ENCODE results near the gene MBD3L5. TPM values are rescaled to one million over a fixed set of nuclear protein-coding genes. Genes with fewer than 3 reads are reported as not detected.
"Not testable (repeated sequence)": the region's sequence is repeated elsewhere in the genome, so short reads cannot be mapped to it uniquely, and the experiment has no call there.

Gene MBD3L5
- total and polyA plus RNA-seq, 2 experiments from 2014 or later = not detected

DNA sequence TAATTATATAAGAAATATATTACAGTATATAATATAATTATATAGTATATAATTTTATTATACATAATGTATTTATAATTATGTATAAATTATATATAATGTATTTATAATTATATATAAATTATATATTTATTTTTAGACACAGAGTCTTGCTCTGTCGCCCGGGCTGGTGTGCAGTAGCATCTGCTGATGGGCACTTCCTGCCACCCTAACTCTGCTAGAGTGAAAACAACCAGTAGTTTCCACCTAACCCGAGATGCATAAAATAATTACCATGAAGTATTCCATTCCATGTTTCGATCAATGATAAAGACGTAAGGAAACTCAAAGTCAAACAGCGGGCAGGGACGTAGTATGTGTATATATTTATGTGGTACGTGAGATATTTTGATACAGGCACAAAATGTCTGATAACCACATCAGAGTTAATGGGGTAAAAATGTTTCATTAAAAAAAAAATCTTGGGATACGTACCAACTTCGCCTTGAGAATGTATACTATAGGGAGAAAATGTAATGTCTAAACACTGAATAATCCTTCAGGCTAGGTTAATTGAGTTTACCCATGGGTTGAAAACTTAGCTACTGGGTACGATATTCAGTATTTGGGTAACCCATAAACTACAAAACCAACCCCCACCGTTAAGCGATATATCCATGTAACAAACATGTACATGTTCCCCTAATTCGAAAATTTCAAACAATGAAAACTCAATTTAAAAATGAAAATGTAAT is 24.4 kb downstream of the MBD3L5 start:
- H3K4me1 ChIP-seq (ENCODE audit: insufficient read depth); H3K36me3 ChIP-seq (replicated peaks; ENCODE audit: insufficient read depth, low read depth); H3K9me2 ChIP-seq (replicated peaks; ENCODE audit: insufficient read depth); H3K9me3 ChIP-seq (ENCODE audit: low read depth); H3K4me2 ChIP-seq; H4K20me1 ChIP-seq (ENCODE audit: insufficient read depth, poor library complexity, severe bottlenecking); H3K27me3 ChIP-seq; H3K27ac ChIP-seq; H3K4me3 ChIP-seq; H2AFZ ChIP-seq; H3K79me2 ChIP-seq; DNase-seq (ENCODE audit: low spot score): not testable (repeated sequence)
- WGBS (ENCODE audit: low lambda C conversion rate, missing lambda C conversion rate) = 91% methylated on average over 13 of the region's 14 CpGs

- H3K36me3 ChIP-seq (replicated peaks; ENCODE audit: insufficient read depth, low read depth); H3K9me2 ChIP-seq (replicated peaks; ENCODE audit: insufficient read depth); H4K20me1 ChIP-seq (ENCODE audit: insufficient read depth, poor library complexity, severe bottlenecking); H3K27me3 ChIP-seq; H3K9me3 ChIP-seq (ENCODE audit: low read depth); H3K4me2 ChIP-seq; DNase-seq (ENCODE audit: low spot score); H3K27ac ChIP-seq; H2AFZ ChIP-seq; H3K4me1 ChIP-seq (ENCODE audit: insufficient read depth); H3K4me3 ChIP-seq; H3K79me2 ChIP-seq: not testable (repeated sequence)
- 87% methylated on average over 14 of the region's 14 CpGs for WGBS (ENCODE audit: low lambda C conversion rate, missing lambda C conversion rate)
Measured at GRCh38 chr19:7055679-7056078, 25.3 kb downstream of the MBD3L5 start.

- not testable (repeated sequence) for H3K4me2 ChIP-seq; H3K9me3 ChIP-seq (ENCODE audit: low read depth); H3K36me3 ChIP-seq (replicated peaks; ENCODE audit: insufficient read depth, low read depth); H3K9me2 ChIP-seq (replicated peaks; ENCODE audit: insufficient read depth); H3K4me1 ChIP-seq (ENCODE audit: insufficient read depth); H4K20me1 ChIP-seq (ENCODE audit: insufficient read depth, poor library complexity, severe bottlenecking); H3K27me3 ChIP-seq; DNase-seq (ENCODE audit: low spot score); H3K27ac ChIP-seq; H2AFZ ChIP-seq; H3K4me3 ChIP-seq; H3K79me2 ChIP-seq
- WGBS (ENCODE audit: low lambda C conversion rate, missing lambda C conversion rate) = 75% methylated on average over 6 of the region's 16 CpGs
Measured at GRCh38 chr19:7056371-7056770, 26.0 kb downstream of the MBD3L5 start.

GRCh38 chr19:7058576-7058975 is 28.2 kb downstream of the MBD3L5 start, which contains the start of gene MBD3L3:
TSS of gene MBD3L3 (minus strand) at chr19:7058676. CDS start at chr19:7058605, 71 bp downstream.
- not testable (repeated sequence) for H3K27ac ChIP-seq; DNase-seq (ENCODE audit: low spot score); H3K4me3 ChIP-seq; H4K20me1 ChIP-seq (ENCODE audit: insufficient read depth, poor library complexity, severe bottlenecking); H3K4me1 ChIP-seq (ENCODE audit: insufficient read depth); H3K36me3 ChIP-seq (replicated peaks; ENCODE audit: insufficient read depth, low read depth); H2AFZ ChIP-seq; H3K9me2 ChIP-seq (replicated peaks; ENCODE audit: insufficient read depth); H3K9me3 ChIP-seq (ENCODE audit: low read depth); H3K79me2 ChIP-seq; H3K4me2 ChIP-seq; H3K27me3 ChIP-seq
- WGBS (ENCODE audit: low lambda C conversion rate, missing lambda C conversion rate) = no CpG with 5 or more reads among the region's 8 CpGs

DNA sequence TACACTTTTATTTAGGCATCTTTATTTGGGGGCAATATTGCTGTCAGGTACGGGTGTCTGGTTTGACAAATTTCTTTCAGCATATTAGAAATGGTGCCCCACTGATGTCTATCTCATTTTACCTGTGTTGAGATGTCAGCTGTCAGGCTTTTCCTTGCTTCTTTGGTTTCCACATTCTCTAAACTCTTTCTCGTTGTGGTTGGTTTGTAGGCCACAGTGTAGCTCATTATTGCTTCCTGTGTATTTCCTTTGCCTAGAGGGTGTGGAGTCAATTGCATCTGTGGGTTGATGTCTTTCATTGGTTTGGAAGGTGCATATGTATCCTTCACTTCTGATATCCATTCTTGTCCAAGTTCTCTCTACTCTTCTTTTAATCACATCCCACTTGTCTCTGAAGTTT is 29.6 kb downstream of the MBD3L5 start:
- not testable (repeated sequence) for H3K9me3 ChIP-seq (ENCODE audit: low read depth); H4K20me1 ChIP-seq (ENCODE audit: insufficient read depth, poor library complexity, severe bottlenecking); DNase-seq (ENCODE audit: low spot score); H3K27ac ChIP-seq; H3K79me2 ChIP-seq; H3K9me2 ChIP-seq (replicated peaks; ENCODE audit: insufficient read depth); H3K4me2 ChIP-seq; H3K4me1 ChIP-seq (ENCODE audit: insufficient read depth); H3K36me3 ChIP-seq (replicated peaks; ENCODE audit: insufficient read depth, low read depth); H3K27me3 ChIP-seq; H3K4me3 ChIP-seq; H2AFZ ChIP-seq
- WGBS (ENCODE audit: low lambda C conversion rate, missing lambda C conversion rate) = 85% methylated on average over 2 of the region's 2 CpGs

- Histone ChIP-seq H2AFZ (no peak overlapping the region), H3K27me3 (no peaks in the 10 kb centered on the region), H3K27ac (no peak overlapping the region), H3K4me3 (no peak overlapping the region), H3K9me3 (ENCODE audit: low read depth) (no peaks in the 10 kb centered on the region), H3K36me3 (replicated peaks; ENCODE audit: insufficient read depth, low read depth) (no peaks in the 10 kb centered on the region), H3K79me2 (no peaks in the 10 kb centered on the region), H3K4me2 (no peak overlapping the region), H3K4me1 (ENCODE audit: insufficient read depth) (no peaks in the 10 kb centered on the region), H4K20me1 (ENCODE audit: insufficient read depth, poor library complexity, severe bottlenecking) (no peaks in the 10 kb centered on the region), H3K9me2 (replicated peaks; ENCODE audit: insufficient read depth) (no peaks in the 10 kb centered on the region)
- TF ChIP-seq CTCF (IDR thresholded peaks at IDR 0.05; ENCODE audit: poor library complexity) (no peak), EZH2 (IDR thresholded peaks at IDR 0.05; ENCODE audit: borderline replicate concordance) (no peak), EZH2phosphoT487 (IDR thresholded peaks at IDR 0.05; ENCODE audit: low read depth, severe bottlenecking, unreplicated experiment) (no peak)
- no peak for DNase-seq (ENCODE audit: low spot score)
- 85% methylated on average over 4 of the region's 4 CpGs for WGBS (ENCODE audit: low lambda C conversion rate, missing lambda C conversion rate)
Measured at GRCh38 chr19:7063339-7063738, 33.0 kb downstream of the MBD3L5 start.
